PC-9 (cell line): ENCODE measurements around the gene SCRT2.

Source experiments
- CTCF ChIP-seq: fragments of 200-600 bp; sonication (generic); conservative IDR thresholded peaks from 2 replicates; pipeline ENCODE4 v1.6.1; 2017; ENCODE audit warnings: mixed run types, antibody characterized with exemption, mild to moderate bottlenecking, moderate library complexity
- EZH2 ChIP-seq: fragments of 200-600 bp; sonication (generic); IDR thresholded peaks from 2 replicates; pipeline ENCODE4 v1.8.0; 2017; ENCODE audit warnings: antibody characterized with exemption, low read depth

- no peak for TF ChIP-seq CTCF
- no peak for TF ChIP-seq EZH2
Measured at GRCh38 chr20:664576-664975, 11.0 kb downstream of the SCRT2 start.
